Mucosa of rectum (tissue), 2 donors: ENCODE data around the gene NPR2.

ENCODE experiments used
- H3K27ac ChIP-seq, 2 donors: one replicate each; pipeline ENCODE4 v1.7.0; 2013; ENCODE audit warnings: inconsistent platforms in 2 of 2, low read depth in 2 of 2, low read length in 2 of 2
- H3K27me3 ChIP-seq, 2 donors: one replicate each; pipeline ENCODE4 v1.7.0; 2013; ENCODE audit warnings: low read length in 2 of 2; ENCODE audit not compliant: control insufficient read depth in 2 of 2, insufficient read depth in 2 of 2
- H3K36me3 ChIP-seq, 2 donors: one replicate each; pipeline ENCODE4 v1.7.0; 2013; ENCODE audit warnings: low read length in 2 of 2; ENCODE audit not compliant: control insufficient read depth in 2 of 2, insufficient read depth in 2 of 2
- H3K4me1 ChIP-seq, 2 donors: one replicate each; pipeline ENCODE4 v1.7.0; 2013; ENCODE audit warnings: low read length in 2 of 2, mild to moderate bottlenecking in 1 of 2; ENCODE audit not compliant: control insufficient read depth in 2 of 2, insufficient read depth in 2 of 2
- H3K4me3 ChIP-seq, 2 donors: one replicate each; pipeline ENCODE4 v1.7.0; 2013; ENCODE audit warnings: low read length in 2 of 2
- H3K9ac ChIP-seq, 2 donors: one replicate each; pipeline ENCODE4 v1.7.0; 2013; ENCODE audit warnings: low read length in 2 of 2, low read depth in 1 of 2, mild to moderate bottlenecking in 1 of 2
- H3K9me3 ChIP-seq, 2 donors: one replicate each; pipeline ENCODE4 v1.7.0; 2013; ENCODE audit warnings: low read length in 2 of 2; ENCODE audit not compliant: control insufficient read depth in 2 of 2
- donor health status: healthy.
- donor health status: Normal muscosa, but diverticular disease.

Gene NPR2

DNA sequence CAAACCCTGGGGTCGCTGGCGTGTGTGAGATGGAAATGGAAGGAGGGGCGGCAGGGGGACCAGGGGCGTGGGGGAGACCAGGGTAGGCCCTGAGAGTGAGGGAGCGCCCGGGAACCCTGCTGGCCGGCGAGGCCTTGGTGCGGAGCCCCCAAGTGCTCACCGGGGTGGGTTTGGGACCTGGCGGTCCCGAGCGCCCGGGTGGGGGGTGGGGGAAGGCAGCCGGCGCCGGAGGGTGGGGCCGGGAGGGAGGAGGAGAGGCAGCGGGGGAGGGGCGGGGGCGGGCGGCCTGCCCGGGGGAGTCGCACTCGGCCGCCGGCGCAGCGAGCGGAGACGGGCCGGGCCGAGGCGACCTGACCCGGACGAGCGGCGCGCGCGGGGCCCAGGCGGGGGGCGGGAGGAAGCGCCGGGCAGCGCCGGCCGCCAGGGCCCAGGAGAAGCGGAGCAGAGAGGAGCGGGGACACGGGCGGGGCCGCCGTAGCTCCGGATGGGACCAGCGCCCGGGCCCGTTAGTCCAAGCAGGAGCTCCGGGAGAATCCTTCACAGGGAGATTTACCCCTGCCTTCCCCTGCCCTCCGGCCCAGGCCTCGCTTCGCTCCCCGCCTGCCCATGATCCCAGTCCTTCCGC lies at the start of gene NPR2:
Gene NPR2, plus strand, starts transcription at position 295 of the 625 bp plus-strand sequence. CDS start 818 bp downstream, outside the sequence.
- Histone ChIP-seq H3K27ac (peak within 1 kb of the TSS in 1 of 2 donors; percentile 33), H3K9ac (peak within 1 kb of the TSS in 1 of 2 donors; percentile 12), H3K4me1 (peaks cover 6 to 10% of the 10 kb centered on the region in 2 donors), H3K27me3 (no peaks in the 10 kb centered on the region), H3K36me3 (peaks cover 3 to 4% of the 10 kb centered on the region in 2 donors), H3K9me3 (no peaks in the 10 kb centered on the region), H3K4me3 (peak within 1 kb of the TSS in 1 of 2 donors; percentile 22)

DNA sequence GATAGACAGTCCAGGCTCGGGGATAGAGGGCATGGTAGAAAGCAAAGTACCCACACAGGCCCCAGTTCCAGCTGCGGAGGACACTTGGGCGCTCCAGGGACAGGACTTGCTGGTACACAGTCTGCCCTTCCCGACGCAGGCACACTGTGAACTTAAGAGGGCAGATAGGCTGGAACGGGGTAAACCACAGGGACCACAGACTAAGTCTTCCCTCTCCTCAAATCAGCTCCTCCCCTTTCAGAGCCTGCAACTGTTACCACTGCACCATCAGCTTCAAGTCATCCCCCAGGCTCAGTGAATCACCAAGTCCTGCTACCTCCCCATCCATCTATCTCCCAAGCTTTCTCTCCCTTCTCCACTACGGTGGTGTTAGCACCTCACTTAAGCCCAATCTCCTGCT lies 49.7 kb upstream of the NPR2 start:
- no peak overlapping the region for H3K4me3 ChIP-seq
- no peak overlapping the region for H3K27ac ChIP-seq

DNA sequence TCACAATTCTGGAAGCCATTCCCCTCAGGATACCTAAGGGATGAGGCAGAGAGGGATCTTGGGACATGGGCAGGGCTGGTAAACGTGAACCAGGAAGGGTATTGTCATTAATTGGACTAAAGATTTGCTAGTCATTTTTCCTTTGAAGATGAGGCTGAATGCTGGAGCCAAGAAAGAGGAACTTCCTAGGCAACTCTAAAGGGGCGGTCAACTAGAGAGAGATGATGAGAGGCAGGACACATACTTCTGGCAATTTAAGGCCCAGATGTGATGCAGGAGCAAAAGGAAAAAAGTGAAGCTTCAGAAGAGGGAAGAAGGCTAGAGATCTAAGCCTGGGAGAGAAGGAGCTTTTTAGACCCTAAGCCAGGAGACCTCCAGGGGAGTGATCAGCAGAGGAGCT lies 47.9 kb upstream of the NPR2 start:
- no peak overlapping the region for H3K4me3 ChIP-seq
- no peak overlapping the region for H3K27ac ChIP-seq
- no peaks in the 10 kb centered on the region for H3K9me3 ChIP-seq
- H3K36me3 ChIP-seq, result peaks cover 58 to 65% of the 10 kb centered on the region in 2 donors
- H3K9ac ChIP-seq, result no peak overlapping the region
- H3K27me3 ChIP-seq, result no peaks in the 10 kb centered on the region
- peaks cover 17 to 22% of the 10 kb centered on the region in 2 donors for H3K4me1 ChIP-seq

More for the DNA sequence above, 49.7 kb upstream of the NPR2 start:
- Histone ChIP-seq H3K9ac (no peak overlapping the region), H3K9me3 (no peaks in the 10 kb centered on the region), H3K27me3 (no peaks in the 10 kb centered on the region), H3K4me1 (peaks cover 7 to 11% of the 10 kb centered on the region in 2 donors), H3K36me3 (peaks cover 75 to 82% of the 10 kb centered on the region in 2 donors)

DNA sequence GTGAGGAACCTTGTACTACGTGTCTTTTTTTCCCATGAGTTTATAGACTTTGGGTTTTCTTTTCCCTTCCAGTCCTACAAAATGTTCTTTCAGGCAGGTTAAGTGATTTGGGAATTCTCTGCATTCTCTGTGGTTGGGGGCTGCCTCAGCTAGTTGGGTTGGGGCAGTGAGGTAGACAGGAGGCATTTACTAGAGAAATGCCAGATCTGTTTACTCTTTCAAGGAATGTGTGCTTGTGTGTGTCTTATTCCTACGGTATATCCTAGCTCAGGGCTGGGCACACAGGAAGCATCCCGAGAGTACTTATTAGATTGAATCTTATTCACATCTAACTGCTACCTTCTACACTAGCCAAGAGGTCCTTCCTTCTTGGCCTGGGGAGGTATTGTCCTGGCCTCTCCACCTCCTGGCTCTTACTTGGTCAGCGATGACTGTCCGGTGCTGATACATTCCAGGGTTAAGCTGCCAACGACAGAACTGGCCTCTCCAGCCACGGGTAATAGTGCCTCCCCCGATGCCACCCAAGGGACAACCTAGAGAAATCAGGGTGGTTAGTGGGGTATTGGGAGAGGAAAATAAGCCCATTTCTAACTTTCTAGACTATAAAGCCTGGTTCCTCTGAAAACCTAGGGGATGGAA lies 47.4 kb upstream of the NPR2 start:
- peaks cover 53 to 59% of the 10 kb centered on the region in 2 donors for H3K36me3 ChIP-seq
- no peak overlapping the region for H3K9ac ChIP-seq
- peaks cover 17 to 22% of the 10 kb centered on the region in 2 donors for H3K4me1 ChIP-seq
- H3K27me3 ChIP-seq, result no peaks in the 10 kb centered on the region
- no peaks in the 10 kb centered on the region for H3K9me3 ChIP-seq
- no peak overlapping the region for H3K27ac ChIP-seq
- no peak overlapping the region for H3K4me3 ChIP-seq

DNA sequence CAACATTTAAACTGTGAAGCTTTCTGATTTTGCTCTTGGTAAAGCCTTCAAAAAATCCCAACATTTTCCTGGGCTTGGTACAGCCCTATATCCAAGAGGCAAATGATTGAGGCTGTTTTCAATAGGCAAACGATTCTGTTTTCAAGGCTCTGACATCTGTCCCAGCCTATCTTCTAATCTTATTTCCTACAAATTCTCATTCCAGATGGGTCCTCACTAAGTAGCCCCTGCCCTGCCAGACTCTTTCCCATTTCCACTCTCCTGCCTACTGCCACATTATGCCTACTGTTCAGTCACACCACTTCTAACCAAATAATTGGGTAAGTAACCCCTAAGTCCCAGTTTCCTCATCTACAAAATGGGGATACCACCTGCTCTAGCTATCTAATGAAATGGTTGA lies 45.8 kb upstream of the NPR2 start:
- H3K27ac ChIP-seq, result no peak overlapping the region
- peak overlapping the region; percentile 94 to 98 for H3K4me3 ChIP-seq
- peak overlapping the region; percentile 1 to 97 for H3K9ac ChIP-seq

DNA sequence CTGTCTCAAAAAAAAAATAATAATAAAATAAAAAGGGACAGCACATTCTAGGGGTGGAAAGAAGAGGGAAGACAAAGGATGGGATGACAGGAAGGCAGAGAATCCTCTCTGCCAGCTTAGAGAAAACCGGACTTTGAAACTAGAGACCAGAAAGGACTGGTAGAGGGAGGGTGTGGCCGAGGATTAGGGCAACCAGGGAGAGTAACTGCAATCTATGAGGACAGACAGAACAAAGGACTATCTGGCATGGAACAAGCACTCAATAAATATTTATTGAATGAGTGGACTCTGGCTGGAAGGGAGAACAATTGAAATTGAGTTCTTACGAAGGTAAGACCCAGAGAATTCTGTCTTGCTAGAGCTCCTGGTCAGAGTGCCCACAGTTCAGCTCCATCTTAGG lies 44.8 kb upstream of the NPR2 start:
- Histone ChIP-seq H3K9ac (peak overlapping the region; percentile 94 to 97), H3K4me1 (peaks cover 24 to 34% of the 10 kb centered on the region in 2 donors), H3K27me3 (no peaks in the 10 kb centered on the region), H3K27ac (peak overlapping the region; percentile 97), H3K9me3 (no peaks in the 10 kb centered on the region), H3K4me3 (peak overlapping the region; percentile 94 to 98), H3K36me3 (peaks cover 43 to 46% of the 10 kb centered on the region in 2 donors)

More for the DNA sequence above, 45.8 kb upstream of the NPR2 start:
- Histone ChIP-seq H3K9me3 (no peaks in the 10 kb centered on the region), H3K36me3 (peaks cover 39 to 44% of the 10 kb centered on the region in 2 donors), H3K27me3 (no peaks in the 10 kb centered on the region), H3K4me1 (peaks cover 24 to 33% of the 10 kb centered on the region in 2 donors)

DNA sequence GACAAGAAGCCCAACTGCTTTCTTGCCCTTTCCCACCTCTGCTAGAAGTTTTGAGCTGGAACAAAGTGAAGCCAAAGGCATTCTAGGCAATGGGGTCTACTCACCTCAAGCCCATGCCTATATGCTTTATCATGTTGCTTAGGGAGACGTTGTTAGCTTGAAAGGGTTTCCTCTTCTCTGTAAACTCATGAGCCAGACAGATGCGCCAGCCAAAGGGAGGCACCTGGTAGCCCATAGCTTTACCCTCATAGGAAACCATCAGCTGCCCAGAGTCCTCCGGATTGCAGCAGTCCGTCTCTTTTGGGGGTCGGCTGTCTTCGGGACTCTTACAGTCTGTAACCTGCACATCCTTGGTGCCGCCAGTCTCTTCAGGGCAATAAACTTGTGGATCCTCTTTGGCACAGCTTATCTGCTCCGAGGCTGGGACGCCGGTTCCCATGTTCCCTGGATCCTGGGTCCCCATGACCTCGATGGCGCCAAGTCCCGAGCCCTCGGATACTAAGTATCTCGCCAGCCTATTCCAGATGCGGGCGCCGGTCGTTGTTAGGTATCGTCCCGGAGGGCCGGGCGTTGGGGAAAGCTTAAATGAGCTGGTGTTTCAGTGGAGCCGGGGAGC lies 43.0 kb upstream of the NPR2 start:
- peak overlapping the region; percentile 94 to 97 for H3K9ac ChIP-seq
- peaks cover 24 to 34% of the 10 kb centered on the region in 2 donors for H3K4me1 ChIP-seq
- H3K36me3 ChIP-seq, result peaks cover 44 to 46% of the 10 kb centered on the region in 2 donors
- peak overlapping the region; percentile 97 for H3K27ac ChIP-seq
- peak overlapping the region; percentile 94 to 98 for H3K4me3 ChIP-seq
- H3K27me3 ChIP-seq, result no peaks in the 10 kb centered on the region
- H3K9me3 ChIP-seq, result no peaks in the 10 kb centered on the region

DNA sequence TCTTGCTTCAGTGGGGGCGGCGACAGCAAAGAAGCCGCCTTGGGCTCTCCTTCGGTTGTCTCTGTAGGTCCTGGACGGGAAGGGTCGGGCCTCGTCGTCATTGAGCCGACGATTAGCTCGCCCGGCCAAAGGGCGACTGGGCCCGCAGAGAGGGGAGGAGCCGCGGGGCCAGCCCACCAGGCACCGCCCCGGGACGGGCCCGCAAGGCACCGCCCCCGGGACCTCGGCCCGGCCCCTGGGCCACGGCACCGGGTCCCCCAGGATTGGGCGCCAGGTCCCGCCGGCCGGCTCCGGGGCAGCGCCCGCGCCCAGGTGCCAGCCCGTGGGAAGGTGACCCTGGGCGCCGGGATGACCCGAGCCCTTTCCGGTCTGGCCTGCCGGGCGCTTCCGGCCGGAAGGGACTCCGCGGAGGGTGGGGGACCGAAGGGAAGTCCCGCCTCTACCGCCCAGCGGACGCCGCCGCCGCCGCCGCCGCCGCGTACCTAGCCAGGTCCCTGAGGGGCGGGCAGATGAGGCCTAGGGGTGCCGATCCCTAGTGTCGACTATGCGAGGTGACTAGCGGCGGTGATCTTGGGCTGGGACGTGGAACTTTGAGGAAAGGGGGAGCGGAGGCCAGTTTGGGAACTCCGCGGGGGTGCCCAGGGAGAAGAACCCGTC lies 42.4 kb upstream of the NPR2 start, which contains the start of the genes GBA2 and RGP1:
Gene GBA2, minus strand, starts transcription at position 371 of the 657 bp plus-strand sequence. CDS start 524 bp downstream, outside the sequence.
Gene RGP1, plus strand, starts transcription at position 430 of the 657 bp plus-strand sequence. CDS start 469 bp downstream, outside the sequence.
- Histone ChIP-seq H3K9ac (peak within 1 kb of the TSS; percentile 94 to 97), H3K27ac (peak within 1 kb of the TSS; percentile 97), H3K9me3 (no peaks in the 10 kb centered on the region), H3K4me1 (peaks cover 24 to 34% of the 10 kb centered on the region in 2 donors), H3K4me3 (peak within 1 kb of the TSS; percentile 94 to 98), H3K27me3 (no peaks in the 10 kb centered on the region), H3K36me3 (peaks cover 44 to 46% of the 10 kb centered on the region in 2 donors)

DNA sequence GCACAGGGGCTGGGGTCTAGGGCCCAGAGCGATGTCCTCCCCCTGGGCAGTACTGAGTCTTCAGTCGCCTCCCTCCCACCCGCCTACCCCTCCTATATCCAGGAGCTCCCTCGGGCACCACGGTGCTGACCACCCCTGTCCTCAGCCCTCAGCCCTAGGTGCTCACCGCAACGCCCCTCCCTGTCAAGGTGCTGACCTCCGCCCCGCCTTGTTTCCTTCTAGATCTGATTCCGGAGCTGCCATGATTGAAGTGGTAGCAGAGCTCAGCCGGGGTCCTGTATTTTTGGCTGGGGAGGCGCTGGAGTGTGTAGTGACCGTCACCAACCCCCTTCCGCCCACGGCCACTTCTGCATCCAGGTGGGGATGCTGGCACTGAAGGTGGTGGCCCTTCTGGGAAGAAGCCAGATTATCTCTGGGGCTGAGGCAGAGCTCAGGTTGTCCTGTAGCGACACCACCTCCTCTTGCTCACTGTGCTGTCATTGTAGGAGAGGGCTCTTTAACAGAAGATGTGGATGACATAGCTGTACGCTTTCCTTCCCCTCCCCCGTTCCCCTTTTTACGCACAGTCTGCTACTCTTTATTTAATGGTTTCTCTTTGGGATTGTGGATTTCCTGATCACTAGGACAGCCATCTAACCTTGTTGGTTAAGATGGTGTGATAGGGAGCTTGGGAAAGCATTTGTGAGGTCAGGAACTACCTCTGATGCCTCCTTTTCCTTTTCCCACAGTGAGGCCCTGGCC lies 41.7 kb upstream of the NPR2 start:
- peak overlapping the region; percentile 89 to 97 for H3K9ac ChIP-seq
- no peaks in the 10 kb centered on the region for H3K27me3 ChIP-seq
- peaks cover 38 to 41% of the 10 kb centered on the region in 2 donors for H3K36me3 ChIP-seq
- H3K4me3 ChIP-seq, result peak overlapping the region; percentile 94 to 98
- peaks cover 24 to 34% of the 10 kb centered on the region in 2 donors for H3K4me1 ChIP-seq
- peak overlapping the region; percentile 97 for H3K27ac ChIP-seq
- H3K9me3 ChIP-seq, result no peaks in the 10 kb centered on the region
